HG03097 (cell line): ENCODE measurements around the gene KRCC1.
"Not testable (repeated sequence)": the region's sequence is repeated elsewhere in the genome, so short reads cannot be mapped to it uniquely, and the experiment has no call there.

ENCODE experiments used
- ATAC-seq: cut with Tn5 transposase; IDR thresholded peaks from one replicate; pipeline ENCODE4 v1.9.1; 2021; ENCODE audit not compliant: unreplicated experiment, low FRiP score

KRCC1 gene

DNA sequence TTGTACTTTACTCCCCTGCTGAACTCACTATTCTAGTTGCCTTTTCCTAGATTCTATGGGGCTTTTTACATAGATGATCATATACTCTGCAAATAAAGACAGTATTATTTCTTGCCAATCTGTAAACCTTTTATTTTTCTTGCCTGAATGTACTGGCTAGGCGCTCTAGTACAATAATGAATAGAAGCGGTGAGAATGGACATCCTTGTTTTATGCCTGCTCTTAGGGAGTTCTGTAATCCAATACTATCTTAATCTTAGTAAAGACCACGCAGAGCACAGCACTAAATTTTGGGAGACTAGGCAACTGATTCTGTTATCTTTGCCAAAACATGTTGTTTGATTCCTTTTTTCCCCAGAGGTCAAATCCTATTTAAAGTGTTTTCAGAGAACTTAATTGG lies 7.0 kb downstream of the KRCC1 start:
- ATAC-seq = no peak

DNA sequence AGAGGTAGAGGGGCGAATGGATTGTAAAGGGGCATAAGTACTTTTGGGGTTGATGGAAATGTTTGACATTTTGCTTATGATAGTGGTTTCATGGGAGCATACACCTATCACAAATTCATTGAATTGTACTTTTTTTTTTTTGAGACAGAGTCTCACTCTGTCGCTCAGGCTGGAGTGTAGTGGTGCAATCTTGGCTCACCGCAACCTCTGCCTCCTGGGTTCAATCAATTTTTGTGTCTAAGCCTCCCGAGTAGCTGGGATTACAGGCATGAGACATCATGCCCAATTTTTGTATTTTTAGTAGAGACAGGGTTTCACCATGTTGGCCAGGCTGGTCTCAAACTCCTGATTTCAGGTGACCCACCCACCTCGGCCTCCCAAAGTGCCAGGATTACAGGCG lies 10.0 kb downstream of the KRCC1 start:
- ATAC-seq = not testable (repeated sequence)

DNA sequence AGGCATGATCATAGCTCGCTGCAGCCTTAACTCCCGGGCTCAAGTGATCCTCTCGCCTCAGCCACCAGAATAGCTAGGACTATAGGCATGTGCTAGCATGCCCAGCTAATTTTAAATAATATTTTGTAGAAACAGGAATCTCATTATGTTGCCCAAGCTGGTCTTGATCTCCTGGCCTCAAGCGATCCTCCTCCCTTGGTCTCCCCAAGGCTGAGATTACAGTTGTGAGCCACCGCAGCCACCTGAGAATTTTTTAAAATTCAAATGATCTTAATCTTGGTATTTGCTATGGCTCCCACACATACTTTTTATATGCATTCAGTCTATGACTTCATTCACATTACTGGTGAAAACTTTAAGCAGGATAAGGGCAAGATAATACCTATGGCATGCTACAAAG lies 13.1 kb downstream of the KRCC1 start:
- no peak for ATAC-seq

DNA sequence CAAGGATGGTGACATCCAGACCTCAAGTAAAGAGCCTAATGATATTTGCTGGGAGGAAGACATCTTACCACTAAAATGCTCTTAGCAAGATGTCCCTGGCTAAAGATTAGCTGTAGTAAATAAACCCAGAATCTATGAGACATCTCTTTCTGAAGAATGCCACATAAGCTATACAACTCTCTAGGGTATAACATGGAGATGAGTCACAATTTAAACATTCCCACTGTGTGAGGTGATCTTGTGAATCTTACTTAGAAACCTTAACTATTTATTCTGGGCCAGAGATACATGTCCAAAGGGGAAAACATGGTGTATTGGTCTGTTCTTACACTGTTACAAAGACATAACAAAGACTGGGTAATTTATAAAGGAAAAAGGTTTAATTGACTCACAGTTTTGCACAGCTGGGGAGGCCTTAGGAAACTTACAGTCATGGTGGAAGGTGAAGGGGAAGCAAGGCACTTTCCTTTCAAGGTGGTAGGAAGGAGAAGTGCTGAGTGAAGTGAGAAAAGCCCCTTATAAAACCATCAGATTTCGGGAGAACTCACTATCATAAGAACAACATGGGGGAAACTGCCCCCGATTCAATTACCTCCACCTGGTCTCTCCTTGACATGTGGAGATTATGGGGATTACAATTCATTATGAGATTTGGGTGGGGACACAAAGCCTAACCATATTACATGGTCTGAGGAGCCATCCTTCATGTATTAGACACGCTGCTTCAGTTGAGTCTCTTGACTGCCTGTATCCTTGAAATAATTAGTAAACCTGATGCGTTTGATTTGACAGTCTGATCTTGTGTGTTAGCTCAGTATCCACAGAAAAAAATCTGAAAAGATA lies 17.1 kb downstream of the KRCC1 start:
- ATAC-seq = no peak

DNA sequence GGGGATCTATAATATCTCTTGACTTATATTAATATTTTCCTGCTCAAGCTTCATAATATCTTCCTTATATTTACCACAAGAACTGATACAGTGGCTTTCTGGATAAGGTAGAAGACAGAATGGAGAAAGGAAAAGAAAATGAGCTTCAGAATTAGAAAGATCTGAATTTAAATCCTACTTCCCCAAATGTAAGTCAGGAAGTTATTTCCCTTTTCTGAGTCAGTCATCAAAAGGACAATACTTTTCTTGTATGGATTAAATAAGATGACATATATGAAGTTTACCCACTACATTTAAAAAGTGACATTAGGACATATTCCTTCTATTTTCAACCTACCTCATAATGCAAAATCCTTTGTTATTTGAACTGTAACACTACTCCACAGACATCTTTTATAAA lies 19.0 kb downstream of the KRCC1 start:
- ATAC-seq = no peak

DNA sequence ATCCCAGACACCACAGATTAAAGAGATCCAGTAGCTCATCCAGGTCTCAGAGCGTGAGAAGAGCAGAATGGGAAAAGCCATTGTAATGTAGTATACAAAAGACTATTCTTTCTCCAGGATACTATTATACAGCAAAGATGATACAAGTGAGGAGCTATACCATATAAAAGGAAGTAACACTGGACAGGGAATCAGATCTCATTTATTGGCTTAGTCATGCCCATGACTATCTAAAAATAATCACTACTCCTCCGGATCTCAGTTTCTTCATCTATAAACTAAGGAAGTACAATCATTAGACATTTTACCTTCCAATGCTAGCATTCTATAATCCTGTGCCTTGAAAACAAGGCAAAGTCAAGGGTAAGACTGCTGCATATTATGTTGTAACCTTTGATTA lies 19.4 kb downstream of the KRCC1 start:
- no peak for ATAC-seq

DNA sequence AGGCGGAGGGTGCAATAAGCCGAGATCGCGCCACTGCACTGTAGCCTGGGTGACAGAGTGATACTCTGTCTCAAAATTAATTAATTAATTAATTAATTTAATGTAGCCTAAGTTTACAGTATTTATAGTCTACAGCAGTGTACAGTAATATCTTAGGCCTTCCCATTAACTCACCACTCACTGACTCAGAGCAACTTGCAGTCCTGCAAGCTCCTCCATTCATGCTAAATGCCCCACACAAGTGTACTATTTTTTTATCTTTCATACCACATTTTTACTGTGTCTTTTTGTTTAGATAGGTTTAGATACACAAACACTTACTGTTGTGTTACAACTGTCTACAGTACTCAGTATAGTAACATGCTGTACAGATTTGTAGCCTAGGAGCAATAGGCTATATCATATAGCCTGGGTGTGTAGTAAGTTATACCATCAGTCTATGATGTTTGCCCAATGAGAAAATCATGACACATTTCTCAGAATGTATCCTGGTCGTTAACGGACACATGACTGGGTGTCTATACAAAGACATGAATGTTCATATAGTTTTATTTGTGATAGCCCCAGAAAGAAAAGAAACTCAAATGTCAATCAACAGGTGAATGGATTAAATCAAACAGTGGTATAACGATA lies 23.4 kb downstream of the KRCC1 start:
- ATAC-seq = no peak

DNA sequence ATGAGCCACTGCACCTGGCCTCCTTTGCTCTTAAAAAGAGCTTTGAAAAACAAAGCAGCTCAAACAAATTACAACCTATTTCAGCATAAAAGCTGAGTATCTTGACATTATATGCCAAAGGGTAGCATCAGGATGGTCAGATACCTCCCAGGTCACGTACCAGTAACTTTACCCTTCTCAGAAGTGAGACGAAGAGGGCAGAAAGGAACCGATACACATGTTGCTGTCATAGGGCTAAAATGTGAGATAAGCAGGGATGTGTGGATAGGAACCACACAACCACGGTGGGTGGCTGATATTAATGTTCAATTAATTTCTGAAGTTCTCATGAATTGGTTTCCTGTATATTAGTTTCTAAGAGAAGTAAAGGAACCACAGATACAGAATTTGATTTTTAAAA lies 26.7 kb downstream of the KRCC1 start:
- no peak for ATAC-seq

DNA sequence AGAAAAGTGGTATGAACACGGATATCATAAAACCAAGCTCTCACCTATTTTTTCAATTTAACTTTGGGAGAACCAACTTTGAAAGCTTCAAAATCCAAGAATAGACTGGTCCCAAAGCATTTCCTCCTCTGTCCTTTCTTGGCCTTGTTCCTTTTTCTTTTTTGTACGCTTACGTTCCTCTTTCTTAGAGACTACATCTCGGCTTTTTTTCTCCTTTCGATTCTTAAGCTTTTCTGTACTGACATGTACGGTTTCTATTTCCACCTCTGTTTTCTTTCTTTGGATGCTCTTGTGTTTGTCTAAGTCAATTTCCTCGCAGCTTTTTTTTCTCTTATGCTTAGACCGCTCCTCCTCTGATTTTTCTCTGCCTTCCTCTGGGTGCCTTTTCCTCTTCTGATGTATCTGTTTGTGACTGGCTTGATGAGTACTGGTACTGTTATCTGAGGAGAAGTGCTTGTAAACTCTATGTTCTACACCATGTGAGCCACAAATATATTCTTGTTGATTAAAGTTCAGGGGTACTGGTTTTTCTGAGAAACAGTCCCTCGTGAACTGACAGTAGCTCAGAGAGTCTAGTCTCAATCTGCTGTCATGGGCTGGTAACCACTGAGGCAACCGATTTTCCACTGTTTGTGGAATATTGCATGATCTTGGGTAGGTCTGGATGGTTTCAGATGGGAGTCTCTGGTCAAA lies 27.7 kb downstream of the KRCC1 start:
- ATAC-seq = peak; percentile 42

DNA sequence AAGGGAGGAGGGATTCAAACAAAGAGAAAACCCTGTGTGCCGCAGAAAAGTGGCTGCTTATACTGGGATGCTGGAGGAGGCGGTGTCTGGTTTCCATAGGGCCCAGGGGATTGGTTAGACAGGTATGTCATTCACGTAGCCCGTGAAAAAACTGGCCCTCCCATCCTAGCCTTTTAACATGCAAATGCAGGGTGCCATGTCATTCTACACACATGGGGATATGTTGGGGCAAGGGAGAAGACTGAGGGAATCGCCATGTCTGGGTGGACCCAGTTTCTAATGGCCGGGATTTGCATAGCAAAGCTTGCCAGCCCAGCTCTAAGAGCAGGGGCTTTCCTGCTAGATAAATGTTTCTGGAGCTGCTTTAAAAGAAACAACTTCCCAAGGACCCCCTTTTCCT lies 31.1 kb downstream of the KRCC1 start:
- ATAC-seq = no peak

DNA sequence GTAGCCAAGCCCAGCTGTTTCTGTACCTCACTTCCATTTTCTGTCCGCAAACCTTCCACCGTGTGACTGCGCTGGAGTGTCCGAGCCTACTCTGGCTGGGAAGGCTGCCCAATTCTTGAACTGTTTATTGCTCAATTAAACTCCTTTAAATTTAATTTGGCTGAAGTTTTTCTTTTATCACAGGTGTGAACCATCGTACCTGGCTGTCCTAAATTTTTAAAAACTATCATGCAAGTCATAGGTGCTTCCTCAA lies 33.0 kb downstream of the KRCC1 start:
- no peak for ATAC-seq

DNA sequence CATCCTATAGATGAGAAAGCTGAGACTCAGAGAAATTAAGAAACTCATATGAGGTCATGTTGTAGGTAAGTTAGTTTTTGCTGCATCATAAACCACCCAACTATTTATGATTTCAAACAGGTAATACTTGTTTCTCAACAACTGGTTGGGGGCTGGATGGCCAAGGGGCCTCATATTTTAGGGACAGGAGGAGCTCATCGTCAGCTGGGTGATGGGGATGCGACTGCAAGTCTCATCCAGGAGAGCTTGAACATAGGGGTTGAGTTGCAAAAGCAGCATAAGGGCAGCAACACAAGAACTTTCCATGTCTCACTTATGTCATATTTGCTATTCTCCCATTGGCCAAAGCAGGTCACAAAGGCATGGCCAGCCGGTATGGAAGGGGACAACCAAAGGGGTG lies 35.6 kb downstream of the KRCC1 start:
- ATAC-seq = no peak

DNA sequence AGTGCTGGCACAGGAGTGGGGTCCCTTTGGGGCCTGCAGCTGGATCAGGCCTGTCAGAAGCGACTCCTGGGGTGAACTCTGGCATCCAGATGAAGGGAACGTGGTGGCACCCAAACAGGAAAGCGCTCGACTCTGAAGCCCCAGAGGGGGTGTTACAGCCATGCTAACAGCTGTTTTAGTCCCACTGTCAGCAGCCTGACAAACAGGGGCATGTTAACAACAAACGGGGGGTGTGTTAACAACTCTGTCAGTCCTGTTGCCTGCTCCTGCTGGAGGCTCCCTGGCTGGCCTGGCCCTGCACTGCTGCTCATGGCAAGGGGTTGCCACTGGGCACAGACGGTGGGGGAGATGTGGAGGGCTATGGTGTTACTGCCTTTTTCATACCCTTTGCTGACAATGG lies 36.7 kb downstream of the KRCC1 start:
- ATAC-seq = no peak

DNA sequence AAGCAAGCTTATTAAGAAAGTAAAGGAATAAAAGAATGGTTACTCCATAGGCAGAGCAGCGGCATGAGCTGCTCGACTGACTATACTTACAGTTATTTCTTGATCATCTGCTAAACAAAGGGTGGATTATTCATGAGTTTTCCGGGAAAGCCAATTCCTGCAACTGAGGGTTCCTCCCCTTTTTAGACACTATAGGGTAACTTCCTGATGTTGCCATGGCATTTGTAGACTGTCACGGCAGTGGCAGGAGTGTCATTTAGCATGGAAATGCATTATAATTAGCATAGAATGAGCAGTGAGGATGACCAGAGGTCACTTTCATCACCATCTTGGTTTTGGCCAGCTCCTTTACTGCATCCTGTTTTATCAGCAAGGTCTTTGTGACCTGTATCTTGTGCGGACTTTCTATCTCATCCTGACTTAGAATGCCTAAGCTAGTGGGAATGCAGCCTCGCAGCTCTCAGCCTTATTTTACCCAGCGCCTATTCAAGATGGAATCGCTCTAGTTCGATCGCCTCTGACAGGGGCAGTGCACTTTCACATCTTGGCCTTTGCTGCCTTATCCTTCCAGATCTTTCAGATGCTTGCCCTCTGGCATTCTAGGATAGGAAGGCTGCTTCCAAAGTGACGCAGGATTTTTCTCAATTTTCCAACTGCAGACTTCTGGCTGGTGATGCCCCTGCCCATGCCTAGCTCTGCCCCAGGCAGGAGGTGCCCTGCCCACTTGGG lies 37.3 kb downstream of the KRCC1 start:
- not testable (repeated sequence) for ATAC-seq

DNA sequence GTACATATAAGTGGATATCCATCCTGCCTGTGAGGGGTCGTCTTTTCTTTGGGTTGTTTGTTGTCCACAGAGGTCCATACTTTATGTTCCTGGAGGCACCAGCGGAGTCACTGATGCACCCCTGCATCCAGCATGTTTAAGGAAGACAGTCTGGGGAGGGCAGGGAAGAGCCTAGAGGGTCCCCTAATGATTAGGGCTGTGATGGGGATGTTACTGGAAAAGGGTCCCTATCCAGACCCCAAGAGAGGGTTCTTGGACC lies 37.9 kb downstream of the KRCC1 start:
- not testable (repeated sequence) for ATAC-seq

DNA sequence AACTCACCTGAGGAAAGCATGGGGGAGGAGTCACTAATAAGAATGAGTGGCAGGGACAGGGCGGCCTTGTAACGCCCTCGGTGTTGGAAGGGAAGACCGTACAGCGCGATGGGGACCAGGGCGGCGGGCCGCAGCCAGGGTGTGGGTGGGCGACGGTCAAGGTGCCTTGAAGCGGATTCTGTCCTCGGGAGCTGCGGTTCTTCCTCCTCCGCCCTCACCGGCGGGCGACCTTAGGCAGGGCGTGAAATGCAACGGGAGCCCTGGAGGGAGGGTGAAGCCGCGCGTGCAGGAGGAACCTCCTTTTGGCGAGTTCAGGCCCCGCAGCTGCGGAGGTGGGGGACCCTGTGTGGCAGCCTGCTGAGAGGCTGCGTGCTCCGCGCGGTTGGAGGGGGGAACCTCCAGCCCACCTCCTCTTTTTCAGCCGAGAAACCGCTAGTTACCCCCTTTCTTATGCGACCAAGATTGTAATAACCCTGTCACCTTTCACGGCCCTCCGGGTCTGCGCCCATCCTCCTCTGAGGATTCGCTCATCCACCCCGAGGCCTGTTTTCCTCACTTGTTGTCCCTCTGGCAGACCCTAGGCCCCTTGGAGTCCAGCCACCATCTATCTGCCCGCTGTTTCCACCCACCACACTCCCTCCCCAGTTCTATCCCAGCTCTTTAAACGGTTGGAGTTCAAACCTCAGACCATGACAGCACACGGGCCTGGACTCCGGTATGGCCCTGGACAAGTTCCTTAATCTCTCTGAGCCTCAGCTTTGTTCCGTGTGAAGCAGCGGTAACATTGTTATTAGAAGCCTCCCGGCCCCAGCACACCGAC lies 38.4 kb downstream of the KRCC1 start:
- ATAC-seq = peak; percentile 62

DNA sequence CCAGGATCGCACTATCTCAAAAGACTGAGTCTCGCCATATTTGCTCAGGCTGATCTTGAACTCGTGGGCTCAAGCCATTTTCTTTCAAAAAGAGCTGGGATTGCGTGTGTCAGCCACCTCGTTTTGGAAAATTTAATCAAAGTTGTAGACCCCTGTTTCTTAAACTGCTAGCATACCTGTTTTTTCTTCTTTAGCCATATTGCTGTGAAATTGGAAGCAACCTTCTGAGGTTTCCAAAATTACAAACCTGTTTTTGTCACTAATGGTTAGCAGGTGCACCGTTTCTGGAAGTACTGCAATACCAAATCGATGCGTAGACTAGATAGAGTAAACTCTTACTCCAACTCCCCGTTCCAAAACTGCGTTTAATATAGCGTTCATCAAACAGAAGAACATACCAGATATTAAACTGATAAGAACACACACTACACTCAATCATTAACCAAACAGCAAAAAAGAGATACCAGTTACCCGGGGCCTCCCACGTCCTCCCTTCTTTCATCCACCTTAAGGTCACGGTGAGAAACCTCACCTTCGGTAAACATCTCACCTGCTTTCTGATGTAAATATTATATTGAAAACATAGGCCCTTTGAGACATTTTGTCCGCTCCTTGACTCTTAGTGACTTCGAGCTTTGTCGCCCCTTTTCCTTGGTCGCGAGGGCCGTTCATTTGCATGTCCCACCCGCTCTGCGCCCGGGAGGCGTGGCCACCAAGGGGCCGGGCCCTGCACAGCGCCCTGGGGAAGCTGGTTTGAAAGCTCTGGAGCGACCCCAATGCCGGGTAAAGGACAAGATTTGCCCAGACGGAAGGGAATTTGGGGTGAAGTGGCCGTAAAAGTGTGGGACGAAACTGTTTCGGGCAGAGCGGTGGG lies 39.3 kb downstream of the KRCC1 start, which contains the start of gene RNU2-63P:
Gene RNU2-63P (minus strand): TSS at position 462 of the 874 bp plus-strand sequence.
- ATAC-seq = peak; percentile 80

DNA sequence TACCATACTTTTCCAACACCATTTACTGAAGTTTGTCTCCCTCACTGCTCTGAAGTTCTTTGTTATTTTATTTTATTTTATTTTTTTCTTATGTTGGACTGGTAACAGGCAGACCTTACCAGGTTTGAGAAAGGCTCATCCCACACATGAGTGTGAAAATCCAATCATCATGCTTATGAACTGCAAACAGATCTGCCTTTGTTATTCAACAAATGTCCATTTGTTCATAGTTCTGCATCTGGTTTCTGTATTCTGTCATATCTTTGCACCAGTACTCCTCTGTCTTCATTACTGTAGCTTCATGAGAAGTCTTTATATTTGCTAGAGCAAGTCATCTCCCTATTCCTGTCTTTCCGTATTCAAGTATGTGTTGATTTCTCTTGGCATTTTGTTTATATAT lies 44.6 kb downstream of the KRCC1 start:
- no peak for ATAC-seq

DNA sequence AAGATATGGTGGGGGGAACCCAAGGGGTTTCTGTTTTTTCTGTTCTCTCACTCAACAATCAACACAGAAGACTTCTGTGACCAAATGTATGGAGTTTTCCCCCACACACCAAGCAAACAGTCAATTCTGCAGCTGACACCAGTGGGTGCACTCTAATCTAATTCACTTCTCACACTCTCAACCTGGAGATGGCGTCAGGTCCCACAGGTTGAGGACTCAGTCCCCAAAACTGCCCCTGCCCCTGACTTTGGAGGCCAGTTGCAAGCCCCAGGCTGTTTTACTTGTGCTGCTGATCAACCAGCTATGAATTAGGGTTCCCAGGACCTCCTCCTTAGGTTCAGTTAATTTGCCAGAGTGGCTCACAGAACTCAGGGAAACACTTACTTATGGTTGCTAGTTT lies 45.4 kb downstream of the KRCC1 start:
- ATAC-seq = no peak
